Transverse colon (tissue), 3 donors: ENCODE results near the gene C11orf68.

Experiments used
- CTCF ChIP-seq, 5 experiments: fragments of 200-600 bp in 3 of 5; fragments of 450-650 bp in 2 of 5; sonication (generic) in 3 of 5; IDR thresholded peaks; 1 replicate in 2 of 5; 2 replicates in 3 of 5; pipeline ENCODE4 v1.5.1; 2016 to 2017; ENCODE audit warnings: antibody characterized with exemption in 5 of 5, inconsistent platforms in 3 of 5, mild to moderate bottlenecking in 2 of 5, moderate library complexity in 1 of 5
- EP300 ChIP-seq: sonication (generic); formaldehyde crosslinking; IDR thresholded peaks from one replicate; pipeline ENCODE4 v1.6.1; 2017; ENCODE audit warnings: antibody characterized with exemption, low read depth
- POLR2A ChIP-seq: fragments of 450-650 bp; IDR thresholded peaks from one replicate; pipeline ENCODE4 v1.6.1; 2016; ENCODE audit warnings: antibody characterized with exemption, mild to moderate bottlenecking, moderate library complexity

- TF ChIP-seq CTCF (IDR thresholded peaks at IDR 0.05) (no peak), POLR2A (peak; percentile 17), EP300 (no peak)
Observed at GRCh38 chr11:65891219-65892136, 27.4 kb downstream of the C11orf68 start.
